Measurements from ENCODE around the gene MYH11. TPM values are rescaled to one million over a fixed set of nuclear protein-coding genes. Genes with fewer than 3 reads are reported as not detected.
"Not testable (repeated sequence)": the region's sequence is repeated elsewhere in the genome, so short reads cannot be mapped to it uniquely, and the experiment has no call there.

Gene MYH11
- total and polyA plus RNA-seq, 2 donors (not counting 1 experiment from before 2014, with no cell fraction given): 1.3 to 14.5 TPM

DNA sequence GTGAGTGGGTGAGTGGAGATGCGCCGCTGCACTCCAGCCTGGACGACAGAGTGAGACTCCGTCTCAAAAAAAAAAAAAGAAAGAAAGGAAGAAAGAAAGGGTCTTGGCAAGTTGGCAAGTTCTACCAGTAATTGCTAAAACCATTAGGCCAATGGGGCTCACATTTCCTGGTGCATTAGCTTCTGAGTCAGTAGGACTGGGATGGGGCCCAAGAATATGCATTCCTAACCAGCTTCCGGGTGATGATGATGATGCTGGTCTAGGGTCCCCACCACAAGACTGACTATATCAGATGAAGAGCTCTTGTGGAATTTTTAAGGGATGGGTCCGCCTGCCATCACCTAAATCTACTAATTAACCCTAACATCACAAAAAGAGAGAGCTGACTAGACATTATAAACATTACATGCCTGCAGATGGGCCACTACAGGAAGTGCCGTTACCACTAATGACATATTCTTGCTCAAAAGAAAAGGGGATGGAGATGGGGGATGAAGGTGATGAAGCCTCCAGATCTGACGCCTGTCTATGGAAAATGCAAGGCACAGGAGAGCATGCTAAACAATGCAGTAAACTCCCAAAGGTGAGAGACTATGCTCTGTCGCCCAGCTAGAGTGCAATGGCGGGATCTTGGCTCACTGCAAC, 13.1 kb downstream of the MYH11 start:
- Histone ChIP-seq H4K20me1 (ENCODE audit: control insufficient read depth, extremely low read depth, insufficient read depth, low read length) (no peaks in the 10 kb centered on the region), H3K9me3 (ENCODE audit: control insufficient read depth, insufficient read depth, low read depth, low read length) (no peaks in the 10 kb centered on the region), H2AFZ (ENCODE audit: low read length) (no peak overlapping the region), H3K4me2 (ENCODE audit: extremely low read depth, insufficient read depth, low read length) (no peak overlapping the region), H3K27ac (ENCODE audit: insufficient read depth, low read length) (no peak overlapping the region), H3K4me1 (ENCODE audit: control insufficient read depth, extremely low read depth, insufficient read depth, low read length) (no peaks in the 10 kb centered on the region), H3K9ac (ENCODE audit: insufficient read depth, low read length) (no peak overlapping the region), H3K36me3 (ENCODE audit: control insufficient read depth, insufficient read depth, low read length) (no peaks in the 10 kb centered on the region), H3K4me3 (replicated peaks in 1 of 4; ENCODE audit: control extremely low read depth in 1 of 4, insufficient read depth in 1 of 4, low read depth in 3 of 4, low read length in 4 of 4) (no peak overlapping the region), H3K79me2 (ENCODE audit: control insufficient read depth, insufficient read depth, low read length) (no peaks in the 10 kb centered on the region), H3K27me3 (ENCODE audit: control insufficient read depth, insufficient read depth, low read length) (no peaks in the 10 kb centered on the region)
- DNase-seq (ENCODE audit: low read depth in 2 of 2): peak in 1 of 2 donors; percentile 77
- TF ChIP-seq CTCF (conservative IDR thresholded peaks at IDR 0.05 in 1 of 2, IDR thresholded peaks at IDR 0.05 in 1 of 2; ENCODE audit: low read depth in 1 of 2, low read length in 2 of 2) (no peak), EZH2 (IDR thresholded peaks at IDR 0.05; ENCODE audit: low read length, missing control alignments) (no peak)

- H3K4me2 ChIP-seq (ENCODE audit: extremely low read depth, insufficient read depth, low read length); H4K20me1 ChIP-seq (ENCODE audit: control insufficient read depth, extremely low read depth, insufficient read depth, low read length); H3K9me3 ChIP-seq (ENCODE audit: control insufficient read depth, insufficient read depth, low read depth, low read length); H3K9ac ChIP-seq (ENCODE audit: insufficient read depth, low read length); H3K4me3 ChIP-seq (replicated peaks in 1 of 4; ENCODE audit: control extremely low read depth in 1 of 4, insufficient read depth in 1 of 4, low read depth in 3 of 4, low read length in 4 of 4); H3K79me2 ChIP-seq (ENCODE audit: control insufficient read depth, insufficient read depth, low read length); H3K4me1 ChIP-seq (ENCODE audit: control insufficient read depth, extremely low read depth, insufficient read depth, low read length); DNase-seq (ENCODE audit: low read depth in 2 of 2); H2AFZ ChIP-seq (ENCODE audit: low read length); H3K27ac ChIP-seq (ENCODE audit: insufficient read depth, low read length); H3K27me3 ChIP-seq (ENCODE audit: control insufficient read depth, insufficient read depth, low read length); H3K36me3 ChIP-seq (ENCODE audit: control insufficient read depth, insufficient read depth, low read length): not testable (repeated sequence)
Measured at GRCh38 chr16:15839204-15839603, 17.6 kb downstream of the MYH11 start.

DNA sequence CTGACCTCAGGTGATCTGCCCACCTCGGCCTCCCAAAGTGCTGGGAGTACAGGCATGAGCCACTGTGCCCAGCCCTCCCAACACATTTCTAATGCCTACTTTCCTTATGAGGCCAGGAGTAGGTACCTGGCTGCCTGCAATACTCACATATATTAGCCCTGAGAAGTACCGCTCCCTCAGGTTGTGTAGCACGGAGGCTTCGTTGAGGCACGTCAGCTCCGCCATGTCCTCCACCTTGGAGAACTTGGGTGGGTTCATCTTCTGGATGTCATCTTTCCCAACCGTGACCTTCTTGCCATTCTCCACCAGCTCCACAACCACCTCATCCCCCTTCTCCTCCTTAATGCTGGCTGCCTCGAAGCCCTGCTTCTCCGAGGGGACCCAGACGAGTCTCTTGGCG, 19.1 kb downstream of the MYH11 start:
- Histone ChIP-seq H3K9ac (ENCODE audit: insufficient read depth, low read length) (no peak overlapping the region), H4K20me1 (ENCODE audit: control insufficient read depth, extremely low read depth, insufficient read depth, low read length) (no peaks in the 10 kb centered on the region), H3K9me3 (ENCODE audit: control insufficient read depth, insufficient read depth, low read depth, low read length) (no peaks in the 10 kb centered on the region), H3K4me2 (ENCODE audit: extremely low read depth, insufficient read depth, low read length) (no peak overlapping the region), H2AFZ (ENCODE audit: low read length) (no peak overlapping the region), H3K36me3 (ENCODE audit: control insufficient read depth, insufficient read depth, low read length) (no peaks in the 10 kb centered on the region), H3K27me3 (ENCODE audit: control insufficient read depth, insufficient read depth, low read length) (no peaks in the 10 kb centered on the region), H3K4me1 (ENCODE audit: control insufficient read depth, extremely low read depth, insufficient read depth, low read length) (no peaks in the 10 kb centered on the region), H3K4me3 (replicated peaks in 1 of 4; ENCODE audit: control extremely low read depth in 1 of 4, insufficient read depth in 1 of 4, low read depth in 3 of 4, low read length in 4 of 4) (no peak overlapping the region), H3K79me2 (ENCODE audit: control insufficient read depth, insufficient read depth, low read length) (no peaks in the 10 kb centered on the region), H3K27ac (ENCODE audit: insufficient read depth, low read length) (no peak overlapping the region)
- TF ChIP-seq CTCF (conservative IDR thresholded peaks at IDR 0.05 in 1 of 2, IDR thresholded peaks at IDR 0.05 in 1 of 2; ENCODE audit: low read depth in 1 of 2, low read length in 2 of 2): no peak
- TF ChIP-seq EZH2 (IDR thresholded peaks at IDR 0.05; ENCODE audit: low read length, missing control alignments): no peak
- no peak for DNase-seq (ENCODE audit: low read depth in 2 of 2)

All from fibroblast of lung (primary cell).